Liver (tissue), 9 donors: Measurements from ENCODE around the gene SPTLC2. TPM values are rescaled to one million over a fixed set of nuclear protein-coding genes. Genes with fewer than 3 reads are reported as not detected.

Experiments
- DNase-seq: peaks from one replicate; pipeline ENCODE4 v3.0.0-alpha.2; 2017; ENCODE audit warnings: low spot score
- H3K27ac ChIP-seq, 2 donors: one replicate each; pipeline ENCODE4 v1.7.0; 2013; ENCODE audit warnings: inconsistent platforms in 2 of 2, low read length in 2 of 2, control low read depth in 1 of 2, low read depth in 1 of 2, mild to moderate bottlenecking in 1 of 2
- H3K27me3 ChIP-seq, 4 donors: one replicate each; pipeline versions ENCODE4 v1.6.1 to v1.7.0; 2013; ENCODE audit warnings: low read length in 3 of 4, inconsistent platforms in 1 of 4, mild to moderate bottlenecking in 1 of 4, moderate library complexity in 1 of 4; ENCODE audit not compliant: control insufficient read depth in 4 of 4, insufficient read depth in 4 of 4
- H3K36me3 ChIP-seq, 4 donors: one replicate each; pipeline versions ENCODE4 v1.6.1 to v1.7.0; 2013; ENCODE audit warnings: low read length in 3 of 4, mild to moderate bottlenecking in 3 of 4, low read depth in 1 of 4, moderate library complexity in 1 of 4; ENCODE audit not compliant: control insufficient read depth in 4 of 4, insufficient read depth in 3 of 4
- H3K4me1 ChIP-seq, 4 donors: one replicate each; pipeline versions ENCODE4 v1.6.1 to v1.7.0; 2013; ENCODE audit warnings: low read length in 3 of 4, mild to moderate bottlenecking in 3 of 4, moderate library complexity in 1 of 4; ENCODE audit not compliant: control insufficient read depth in 4 of 4, insufficient read depth in 4 of 4
- H3K4me3 ChIP-seq, 3 donors: one replicate each; pipeline versions ENCODE4 v1.6.1 to v1.7.0; 2013; ENCODE audit warnings: low read length in 3 of 3, control low read depth in 1 of 3, low read depth in 1 of 3, mild to moderate bottlenecking in 1 of 3
- H3K9ac ChIP-seq, 2 donors: one replicate each; pipeline ENCODE4 v1.7.0; 2013; ENCODE audit warnings: low read length in 2 of 2, mild to moderate bottlenecking in 2 of 2, moderate library complexity in 2 of 2, control low read depth in 1 of 2, low read depth in 1 of 2
- H3K9me3 ChIP-seq, 4 donors: one replicate each; pipeline versions ENCODE4 v1.6.1 to v1.7.0; 2013; ENCODE audit warnings: low read length in 3 of 4; ENCODE audit not compliant: control insufficient read depth in 4 of 4
- EGR1 ChIP-seq, 2 donors: IDR thresholded peaks; 2 replicates each; pipeline ENCODE4 v1.6.1; 2016 to 2018; ENCODE audit warnings: antibody characterized with exemption in 2 of 2, low read depth in 2 of 2
- FOXA1 ChIP-seq: IDR thresholded peaks from 2 replicates; pipeline ENCODE4 v1.6.1; 2016; ENCODE audit warnings: antibody characterized with exemption
- FOXA2 ChIP-seq: IDR thresholded peaks from 2 replicates; pipeline ENCODE4 v1.6.1; 2016; ENCODE audit warnings: antibody characterized with exemption
- GABPA ChIP-seq, 2 donors: IDR thresholded peaks in 1 of 2; conservative IDR thresholded peaks in 1 of 2; 2 replicates each; pipeline ENCODE4 v1.6.1; 2016; ENCODE audit warnings: antibody characterized with exemption in 2 of 2, mild to moderate bottlenecking in 1 of 2, moderate library complexity in 1 of 2
- HNF4A ChIP-seq, 2 donors: conservative IDR thresholded peaks; 2 replicates each; pipeline ENCODE4 v1.6.1; 2016; ENCODE audit warnings: antibody characterized with exemption in 2 of 2, mild to moderate bottlenecking in 2 of 2
- HNF4G ChIP-seq: IDR thresholded peaks from 2 replicates; pipeline ENCODE4 v1.6.1; 2016; ENCODE audit warnings: antibody characterized with exemption
- JUND ChIP-seq, 2 donors: IDR thresholded peaks; 2 replicates each; pipeline ENCODE4 v1.6.1; 2016; ENCODE audit warnings: antibody characterized with exemption in 2 of 2
- NR2F2 ChIP-seq: IDR thresholded peaks from 2 replicates; pipeline ENCODE4 v1.6.1; 2016; ENCODE audit warnings: antibody characterized with exemption
- RAD21 ChIP-seq, 2 donors: IDR thresholded peaks; 2 replicates each; pipeline ENCODE4 v1.6.1; 2016; ENCODE audit warnings: antibody characterized with exemption in 2 of 2, mild to moderate bottlenecking in 2 of 2
- RXRA ChIP-seq, 2 donors: IDR thresholded peaks; 2 replicates each; pipeline ENCODE4 v1.6.1; 2017 to 2018; ENCODE audit warnings: antibody characterized with exemption in 2 of 2, mild to moderate bottlenecking in 1 of 2
- TAF1 ChIP-seq: conservative IDR thresholded peaks from 2 replicates; pipeline ENCODE4 v1.6.1; 2016; ENCODE audit warnings: antibody characterized with exemption, mild to moderate bottlenecking
- YY1 ChIP-seq: IDR thresholded peaks from 2 replicates; pipeline ENCODE4 v1.6.1; 2016; ENCODE audit warnings: antibody characterized with exemption, mild to moderate bottlenecking
- WGBS: extraction: QIAGEN DNeasy Blood & Tissue Kit; methylation state at CpG from one replicate; pipeline ENCODE4 v1.1.7; 2013; 5-methylcytosine and 5-hydroxymethylcytosine counted together
- polyA plus RNA-seq, 2 donors: library from polyadenylated mRNA; stranded (reverse) in 1 of 2; unstranded in 1 of 2; fragments of 200-250 nt in 1 of 2; fragments of >200 nt in 1 of 2; fragmentation: Nextera tagmentation in 1 of 2; extraction: Ambion mirVana in 1 of 2; gene quantifications; one replicate each; pipeline versions ENCODE4 v1.2.1 to v1.2.3, GENCODE V29; 2013 to 2015
- total RNA-seq, 2 donors: library from RNA; depleted of rRNA; stranded (reverse); fragments of >200 nt; gene quantifications; one replicate each; pipeline ENCODE4 v1.2.3, GENCODE V29; 2014
- TF ChIP-seq, protein P1 (sequence below): IDR thresholded peaks from 2 replicates; pipeline ENCODE4 v1.6.1; 2016; ENCODE audit warnings: antibody characterized with exemption
- TF ChIP-seq, protein P2 (sequence below): fragments of 150-350 bp; IDR thresholded peaks from 2 replicates; pipeline ENCODE4 v1.5.1; 2017; ENCODE audit warnings: improper control_type of control experiment, low read depth, low read length; ENCODE audit not compliant: missing input control
- TF ChIP-seq, protein P3 (sequence below): IDR thresholded peaks from 2 replicates; pipeline ENCODE4 v1.6.1; 2016; ENCODE audit warnings: antibody characterized with exemption, mild to moderate bottlenecking
- donor health status: healthy.
- donor health status: healthy.
- donor health status: healthy.
- donor health status: healthy.
- donor health status: healthy.

The SPTLC2 gene
- total and polyA plus RNA-seq, 4 donors, result 3.9 to 19.2 (median 9.9) TPM

DNA sequence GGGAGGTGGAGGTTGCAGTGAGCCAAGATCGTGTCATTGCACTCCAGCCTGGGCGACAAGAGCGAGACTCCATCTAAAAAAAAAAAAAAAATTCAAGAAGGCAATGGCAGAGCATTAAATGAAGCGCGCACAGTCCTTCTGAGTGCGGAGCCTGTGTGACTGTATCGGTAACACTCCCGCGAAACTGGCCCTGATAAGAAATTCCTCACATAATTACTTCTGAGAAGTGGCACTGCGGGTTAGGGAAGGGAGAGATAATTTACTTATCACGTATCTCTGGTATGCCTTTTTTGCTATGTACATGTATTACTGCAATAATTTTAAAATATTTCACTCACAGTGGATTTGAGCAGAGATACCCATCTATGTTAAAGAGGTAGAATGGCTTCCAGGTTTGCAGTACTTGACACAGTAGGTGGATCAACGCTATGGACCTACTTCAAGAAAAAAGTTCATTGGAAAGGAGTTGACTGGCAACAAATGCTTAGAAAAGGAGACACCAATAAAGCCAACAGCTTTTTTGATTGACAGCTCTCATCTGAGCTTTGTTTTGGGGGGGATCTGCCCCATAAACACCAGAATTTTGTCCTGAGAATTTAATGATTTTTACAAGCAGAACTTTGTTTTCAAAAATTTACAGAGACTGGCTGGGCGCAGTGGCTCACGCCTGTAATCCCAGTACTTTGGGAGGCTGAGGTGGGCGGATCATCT lies 29.2 kb upstream of the SPTLC2 start:
- 86% methylated on average over 15 of the region's 15 CpGs for WGBS
- no peak overlapping the region for H3K4me3 ChIP-seq
- H3K27ac ChIP-seq, result no peak overlapping the region
- no peak overlapping the region for H3K9ac ChIP-seq
- H3K27me3 ChIP-seq, result no peaks in the 10 kb centered on the region
- no peaks in the 10 kb centered on the region for H3K36me3 ChIP-seq
- TF ChIP-seq RAD21 (IDR thresholded peaks at IDR 0.05) (no peak), FOXA1 (no peak), TAF1 (no peak), EGR1 (IDR thresholded peaks at IDR 0.05; ENCODE audit: low read depth in 2 of 2) (no peak), HNF4G (no peak), RXRA (IDR thresholded peaks at IDR 0.05) (no peak), HNF4A (conservative IDR thresholded peaks at IDR 0.05) (no peak), FOXA2 (no peak), GABPA (IDR thresholded peaks at IDR 0.05 in 1 of 2, conservative IDR thresholded peaks at IDR 0.05 in 1 of 2) (no peak), JUND (IDR thresholded peaks at IDR 0.05) (no peak)
- TF ChIP-seq, protein P1, sequence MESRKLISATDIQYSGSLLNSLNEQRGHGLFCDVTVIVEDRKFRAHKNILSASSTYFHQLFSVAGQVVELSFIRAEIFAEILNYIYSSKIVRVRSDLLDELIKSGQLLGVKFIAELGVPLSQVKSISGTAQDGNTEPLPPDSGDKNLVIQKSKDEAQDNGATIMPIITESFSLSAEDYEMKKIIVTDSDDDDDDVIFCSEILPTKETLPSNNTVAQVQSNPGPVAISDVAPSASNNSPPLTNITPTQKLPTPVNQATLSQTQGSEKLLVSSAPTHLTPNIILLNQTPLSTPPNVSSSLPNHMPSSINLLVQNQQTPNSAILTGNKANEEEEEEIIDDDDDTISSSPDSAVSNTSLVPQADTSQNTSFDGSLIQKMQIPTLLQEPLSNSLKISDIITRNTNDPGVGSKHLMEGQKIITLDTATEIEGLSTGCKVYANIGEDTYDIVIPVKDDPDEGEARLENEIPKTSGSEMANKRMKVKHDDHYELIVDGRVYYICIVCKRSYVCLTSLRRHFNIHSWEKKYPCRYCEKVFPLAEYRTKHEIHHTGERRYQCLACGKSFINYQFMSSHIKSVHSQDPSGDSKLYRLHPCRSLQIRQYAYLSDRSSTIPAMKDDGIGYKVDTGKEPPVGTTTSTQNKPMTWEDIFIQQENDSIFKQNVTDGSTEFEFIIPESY, result no peak
- TF ChIP-seq, protein P2, sequence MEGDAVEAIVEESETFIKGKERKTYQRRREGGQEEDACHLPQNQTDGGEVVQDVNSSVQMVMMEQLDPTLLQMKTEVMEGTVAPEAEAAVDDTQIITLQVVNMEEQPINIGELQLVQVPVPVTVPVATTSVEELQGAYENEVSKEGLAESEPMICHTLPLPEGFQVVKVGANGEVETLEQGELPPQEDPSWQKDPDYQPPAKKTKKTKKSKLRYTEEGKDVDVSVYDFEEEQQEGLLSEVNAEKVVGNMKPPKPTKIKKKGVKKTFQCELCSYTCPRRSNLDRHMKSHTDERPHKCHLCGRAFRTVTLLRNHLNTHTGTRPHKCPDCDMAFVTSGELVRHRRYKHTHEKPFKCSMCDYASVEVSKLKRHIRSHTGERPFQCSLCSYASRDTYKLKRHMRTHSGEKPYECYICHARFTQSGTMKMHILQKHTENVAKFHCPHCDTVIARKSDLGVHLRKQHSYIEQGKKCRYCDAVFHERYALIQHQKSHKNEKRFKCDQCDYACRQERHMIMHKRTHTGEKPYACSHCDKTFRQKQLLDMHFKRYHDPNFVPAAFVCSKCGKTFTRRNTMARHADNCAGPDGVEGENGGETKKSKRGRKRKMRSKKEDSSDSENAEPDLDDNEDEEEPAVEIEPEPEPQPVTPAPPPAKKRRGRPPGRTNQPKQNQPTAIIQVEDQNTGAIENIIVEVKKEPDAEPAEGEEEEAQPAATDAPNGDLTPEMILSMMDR, result no peak
- TF ChIP-seq, protein P3, sequence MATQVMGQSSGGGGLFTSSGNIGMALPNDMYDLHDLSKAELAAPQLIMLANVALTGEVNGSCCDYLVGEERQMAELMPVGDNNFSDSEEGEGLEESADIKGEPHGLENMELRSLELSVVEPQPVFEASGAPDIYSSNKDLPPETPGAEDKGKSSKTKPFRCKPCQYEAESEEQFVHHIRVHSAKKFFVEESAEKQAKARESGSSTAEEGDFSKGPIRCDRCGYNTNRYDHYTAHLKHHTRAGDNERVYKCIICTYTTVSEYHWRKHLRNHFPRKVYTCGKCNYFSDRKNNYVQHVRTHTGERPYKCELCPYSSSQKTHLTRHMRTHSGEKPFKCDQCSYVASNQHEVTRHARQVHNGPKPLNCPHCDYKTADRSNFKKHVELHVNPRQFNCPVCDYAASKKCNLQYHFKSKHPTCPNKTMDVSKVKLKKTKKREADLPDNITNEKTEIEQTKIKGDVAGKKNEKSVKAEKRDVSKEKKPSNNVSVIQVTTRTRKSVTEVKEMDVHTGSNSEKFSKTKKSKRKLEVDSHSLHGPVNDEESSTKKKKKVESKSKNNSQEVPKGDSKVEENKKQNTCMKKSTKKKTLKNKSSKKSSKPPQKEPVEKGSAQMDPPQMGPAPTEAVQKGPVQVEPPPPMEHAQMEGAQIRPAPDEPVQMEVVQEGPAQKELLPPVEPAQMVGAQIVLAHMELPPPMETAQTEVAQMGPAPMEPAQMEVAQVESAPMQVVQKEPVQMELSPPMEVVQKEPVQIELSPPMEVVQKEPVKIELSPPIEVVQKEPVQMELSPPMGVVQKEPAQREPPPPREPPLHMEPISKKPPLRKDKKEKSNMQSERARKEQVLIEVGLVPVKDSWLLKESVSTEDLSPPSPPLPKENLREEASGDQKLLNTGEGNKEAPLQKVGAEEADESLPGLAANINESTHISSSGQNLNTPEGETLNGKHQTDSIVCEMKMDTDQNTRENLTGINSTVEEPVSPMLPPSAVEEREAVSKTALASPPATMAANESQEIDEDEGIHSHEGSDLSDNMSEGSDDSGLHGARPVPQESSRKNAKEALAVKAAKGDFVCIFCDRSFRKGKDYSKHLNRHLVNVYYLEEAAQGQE, result no peak
- peaks cover 0 to 11% (median 4%) of the 10 kb centered on the region in 4 donors for H3K4me1 ChIP-seq
- no peak for DNase-seq
- H3K9me3 ChIP-seq, result peaks cover 0 to 1% (median 0%) of the 10 kb centered on the region in 4 donors

DNA sequence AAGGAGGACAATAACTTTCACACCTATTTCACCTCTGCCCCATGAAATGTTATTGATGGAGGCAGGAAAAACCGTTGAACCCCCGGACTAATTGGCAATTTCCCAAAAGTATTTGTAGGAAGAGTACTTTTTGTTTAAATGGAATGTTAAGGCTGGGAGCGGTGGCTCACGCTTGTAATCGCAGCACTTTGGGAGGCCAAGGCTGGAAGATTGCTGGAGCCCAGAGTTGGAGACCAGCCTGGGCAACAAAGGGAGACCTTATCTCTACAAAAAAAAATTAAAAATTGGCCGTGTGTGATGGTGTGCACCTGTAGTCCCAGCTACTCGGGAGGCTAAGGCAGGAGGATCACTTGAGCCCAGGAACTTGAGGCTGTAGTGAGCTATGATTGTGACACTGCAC lies 26.0 kb upstream of the SPTLC2 start:
- H3K9ac ChIP-seq, result no peak overlapping the region

More for the DNA sequence above, 26.0 kb upstream of the SPTLC2 start:
- Histone ChIP-seq H3K4me3 (peak overlapping the region in 1 of 3 donors; percentile 56), H3K4me1 (peaks cover 0 to 11% (median 4%) of the 10 kb centered on the region in 4 donors), H3K27me3 (no peaks in the 10 kb centered on the region), H3K27ac (peak overlapping the region; percentile 60 to 82), H3K36me3 (no peaks in the 10 kb centered on the region), H3K9me3 (peaks cover 0 to 1% (median 0%) of the 10 kb centered on the region in 4 donors)
- no peak for DNase-seq
- WGBS, result 64% methylated on average over 7 of the region's 7 CpGs
- TF ChIP-seq YY1 (no peak), NR2F2 (no peak), EGR1 (IDR thresholded peaks at IDR 0.05; ENCODE audit: low read depth in 2 of 2) (no peak), FOXA1 (no peak), RAD21 (IDR thresholded peaks at IDR 0.05) (no peak)
- TF ChIP-seq, protein P3, result no peak
